GM20431 (cell line): ENCODE measurements around the gene P3H2.

Experiments used
- in situ Hi-C: fragments of 300-500 bp; cut with MseI, MboI; formaldehyde crosslinking; loops from one replicate; pipeline ENCODE4 v1.15.0; 2020; ENCODE audit warnings: low sequenced_read_pairs; ENCODE audit not compliant: unreplicated experiment

Gene P3H2

DNA sequence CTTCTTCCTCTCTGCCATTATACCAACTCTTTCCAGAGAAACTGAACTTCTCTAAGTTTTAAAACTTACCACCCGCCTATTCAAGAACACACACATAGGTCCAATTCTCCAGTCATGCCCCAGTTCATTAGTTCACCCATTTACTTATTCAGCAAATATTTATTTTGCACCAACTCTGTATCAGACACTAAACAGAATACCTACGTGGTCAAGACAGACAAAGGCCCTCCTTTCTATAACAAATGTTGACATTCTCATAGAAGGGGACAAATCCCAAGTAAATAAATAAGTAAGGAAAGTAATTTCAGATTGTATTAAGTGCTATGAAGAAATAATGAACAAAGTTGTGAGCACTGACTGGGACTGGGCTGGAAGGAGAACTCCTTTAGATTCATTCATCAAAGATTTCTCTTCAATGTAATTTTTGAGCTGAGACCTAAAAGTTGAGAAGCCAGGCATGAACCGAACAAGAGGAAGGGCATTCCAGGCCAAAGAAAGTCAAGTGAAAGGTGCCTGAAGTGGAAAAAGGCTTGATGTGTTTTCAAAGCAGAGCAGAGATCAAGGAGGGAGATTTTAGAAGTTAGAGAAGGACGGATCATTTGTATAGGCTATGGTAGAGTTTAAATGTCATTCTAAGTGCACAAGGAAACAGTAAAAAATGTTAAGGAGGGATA is 120.4 kb downstream of the P3H2 start:
- in situ Hi-C loops: no loop called here

DNA sequence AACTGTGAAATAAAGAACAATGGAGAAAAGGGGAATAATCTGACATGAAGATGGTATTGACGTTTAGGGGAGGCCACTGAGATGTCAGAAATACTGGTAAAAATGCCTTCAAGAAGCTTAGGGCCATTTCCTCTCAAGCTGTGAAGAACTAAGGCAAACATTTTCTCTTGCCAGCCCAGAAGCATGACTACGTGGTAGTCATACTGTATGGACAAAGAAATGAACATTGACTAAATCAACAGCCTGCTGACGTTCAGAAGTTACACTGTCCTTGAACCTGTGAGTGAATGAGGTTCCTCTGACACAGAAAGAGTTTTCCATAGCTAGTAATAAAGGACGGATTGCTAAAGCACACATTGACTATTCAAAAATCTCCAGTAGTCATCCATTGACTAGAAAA is 121.0 kb downstream of the P3H2 start:
- in situ Hi-C loops: no loop called here

DNA sequence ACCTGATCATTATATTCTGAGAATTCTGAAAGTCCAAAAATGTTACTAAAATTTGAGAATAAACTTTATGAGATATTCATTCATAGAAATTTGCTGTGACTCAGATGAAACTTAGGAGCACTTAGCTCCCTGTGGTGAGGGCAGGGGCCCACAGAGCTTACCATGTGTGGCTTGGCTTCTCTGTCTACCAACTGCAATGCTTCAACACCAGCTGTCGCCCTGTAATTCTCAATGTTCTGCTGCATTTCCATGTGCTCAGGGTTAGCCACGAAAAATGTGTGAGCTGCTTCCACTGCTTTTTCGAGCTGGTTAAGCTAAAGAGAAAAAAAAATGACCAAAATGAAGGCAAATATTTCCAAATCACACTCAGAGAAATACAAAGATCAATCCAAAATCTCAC is 125.6 kb downstream of the P3H2 start:
- in situ Hi-C loops: no loop called here

DNA sequence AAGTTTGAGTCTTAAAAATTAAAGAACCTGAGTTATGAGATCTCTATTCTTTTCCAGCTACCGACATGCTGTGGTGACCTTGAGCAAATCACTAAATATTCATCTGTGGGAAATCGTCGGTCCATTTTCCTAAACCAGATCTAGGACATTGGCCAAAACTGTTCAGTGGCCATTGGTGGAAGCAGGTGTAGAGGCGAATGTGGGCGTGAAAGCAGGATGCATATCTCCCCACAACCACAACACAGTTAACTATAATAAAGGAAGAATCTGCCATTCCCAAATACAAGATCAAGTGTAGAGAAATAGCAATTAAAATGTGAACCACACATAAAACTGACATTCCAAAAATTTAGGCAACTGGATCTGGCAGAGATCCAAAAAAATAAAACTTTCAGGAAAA is 129.9 kb downstream of the P3H2 start:
- in situ Hi-C loops: no loop called here

- in situ Hi-C loops: no loop called here
Observed at GRCh38 chr3:189988854-189989253, 131.8 kb downstream of the P3H2 start.

- in situ Hi-C loops: no loop called here
Observed at GRCh38 chr3:189988322-189988721, 132.4 kb downstream of the P3H2 start.

GRCh38 chr3:189985948-189986347 is 134.7 kb downstream of the P3H2 start:
- in situ Hi-C loops: no loop called here

- in situ Hi-C loops: no loop called here
Observed at GRCh38 chr3:189983612-189984011, 137.1 kb downstream of the P3H2 start.

GRCh38 chr3:189982321-189982945 is 138.3 kb downstream of the P3H2 start:
- in situ Hi-C loops: no loop called here

- in situ Hi-C loops: no loop called here
Observed at GRCh38 chr3:189981668-189982067, 139.0 kb downstream of the P3H2 start.

DNA sequence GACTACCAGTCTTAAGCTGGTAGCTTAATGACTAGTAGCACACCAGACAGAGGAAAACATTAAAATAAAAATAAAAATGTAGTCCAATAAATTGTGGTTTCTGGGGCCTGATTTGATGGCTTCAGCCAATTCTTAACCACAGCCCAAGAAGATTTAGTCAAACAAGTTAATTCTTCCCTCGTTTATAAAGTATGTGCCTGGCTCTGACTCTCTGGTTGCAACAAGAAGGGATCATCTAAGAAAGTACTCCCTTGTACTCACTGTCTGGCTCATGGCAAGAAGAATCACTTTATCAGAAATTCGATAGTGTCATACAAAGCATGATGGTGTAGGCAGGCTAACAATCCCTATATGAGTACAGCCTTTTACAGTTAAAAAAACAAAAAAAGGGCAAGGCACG is 141.9 kb downstream of the P3H2 start:
- in situ Hi-C loops: no loop called here

DNA sequence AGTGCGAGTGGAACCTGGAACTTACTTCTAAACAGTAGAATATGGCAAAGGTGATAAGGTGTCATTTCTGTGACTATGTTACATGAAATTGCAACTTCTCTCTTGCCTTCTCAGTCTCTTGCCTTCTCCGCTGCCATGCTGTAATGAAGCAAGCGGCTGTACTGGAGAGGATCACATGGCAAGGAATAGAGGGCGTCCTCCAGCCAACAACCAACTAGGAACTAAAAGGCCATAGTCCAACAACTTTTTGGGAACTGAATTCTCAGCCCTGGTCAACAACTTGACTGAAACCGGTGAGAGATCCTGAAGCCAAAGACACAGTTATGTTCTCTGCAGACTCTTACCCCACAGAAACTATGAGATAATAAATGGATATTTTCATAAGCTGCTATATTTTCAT is 143.5 kb downstream of the P3H2 start:
- in situ Hi-C loops: no loop called here

DNA sequence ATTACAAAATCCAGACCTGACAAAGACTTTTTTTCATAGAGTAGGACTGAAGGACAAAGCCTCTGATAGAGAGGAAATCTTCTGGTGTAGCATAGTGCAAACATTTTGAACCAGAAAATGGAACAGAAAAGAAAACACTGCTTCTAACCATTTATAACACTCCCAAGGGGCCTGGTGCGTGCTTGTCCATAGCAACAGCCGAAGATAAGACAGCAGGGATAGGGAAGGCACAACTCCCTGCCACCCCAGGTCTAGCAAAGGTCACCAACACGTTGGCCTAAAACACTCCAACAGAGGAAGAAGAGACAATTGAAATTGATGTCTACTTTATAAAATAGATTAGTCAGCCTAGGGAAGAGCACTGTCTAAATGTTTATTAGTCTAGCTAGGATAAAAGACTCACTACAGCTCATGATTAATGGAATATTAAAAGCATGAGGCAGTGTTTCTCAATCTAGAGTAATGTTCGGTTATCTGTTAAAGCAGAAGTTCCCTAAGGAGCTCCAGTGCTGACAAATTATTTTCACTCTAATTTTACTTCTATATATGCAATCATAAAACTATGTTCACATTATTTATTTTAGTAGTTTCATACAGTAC is 145.2 kb downstream of the P3H2 start:
- in situ Hi-C loops: no loop called here

DNA sequence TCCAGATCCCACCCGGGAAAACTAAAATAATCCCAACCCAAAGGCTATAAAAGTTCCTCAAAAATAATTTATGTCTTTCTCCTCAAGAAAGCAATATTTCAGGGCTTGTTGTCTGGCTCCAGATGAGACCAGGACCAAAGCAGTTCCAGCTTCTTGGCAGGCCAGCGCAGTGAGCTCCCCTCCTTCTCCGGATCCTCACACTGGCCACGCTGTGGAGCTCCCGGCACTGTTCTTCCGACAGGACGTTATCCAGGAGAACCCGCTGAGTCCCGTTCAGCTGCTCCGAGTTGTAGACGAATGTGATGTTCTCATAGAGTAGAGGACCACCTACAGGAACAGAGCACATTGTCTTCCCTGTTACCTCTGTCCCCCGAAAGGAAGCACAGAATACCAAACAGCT is 146.3 kb downstream of the P3H2 start:
- in situ Hi-C loops: loop anchor here (25.0 kb wide), 2 partner anchors 238 to 438 kb away; no protein-coding TSS in a partner anchor

DNA sequence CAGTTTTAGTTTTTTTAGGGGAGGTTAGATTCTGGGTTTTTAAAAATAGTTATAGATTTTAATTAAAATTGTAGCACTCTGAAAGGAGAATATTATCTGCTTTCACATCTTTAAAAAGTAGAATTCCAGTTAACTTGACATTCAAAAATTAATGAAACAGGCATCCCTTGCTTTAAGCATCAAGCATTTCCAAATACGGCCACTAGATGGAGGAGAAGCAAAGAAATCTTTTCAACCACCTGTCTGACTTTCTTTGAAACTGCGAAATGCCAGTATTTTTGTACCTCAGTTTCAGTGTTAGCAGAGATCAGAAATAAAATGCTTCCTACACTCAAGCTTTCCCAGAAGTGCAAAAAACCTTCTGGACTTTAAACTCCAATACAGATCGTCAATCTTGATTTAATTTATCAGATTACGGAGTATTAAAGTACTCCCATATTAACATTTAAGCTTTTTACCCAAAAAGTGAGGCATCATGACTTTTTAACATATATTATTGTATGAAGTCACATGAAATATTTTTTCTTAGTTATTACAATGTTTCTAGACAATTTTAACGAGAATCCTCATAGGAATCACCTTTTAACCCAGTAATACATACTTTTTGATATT is 153.3 kb downstream of the P3H2 start:
- in situ Hi-C loops: loop anchor here (25.0 kb wide), 2 partner anchors 245 to 445 kb away; no protein-coding TSS in a partner anchor

DNA sequence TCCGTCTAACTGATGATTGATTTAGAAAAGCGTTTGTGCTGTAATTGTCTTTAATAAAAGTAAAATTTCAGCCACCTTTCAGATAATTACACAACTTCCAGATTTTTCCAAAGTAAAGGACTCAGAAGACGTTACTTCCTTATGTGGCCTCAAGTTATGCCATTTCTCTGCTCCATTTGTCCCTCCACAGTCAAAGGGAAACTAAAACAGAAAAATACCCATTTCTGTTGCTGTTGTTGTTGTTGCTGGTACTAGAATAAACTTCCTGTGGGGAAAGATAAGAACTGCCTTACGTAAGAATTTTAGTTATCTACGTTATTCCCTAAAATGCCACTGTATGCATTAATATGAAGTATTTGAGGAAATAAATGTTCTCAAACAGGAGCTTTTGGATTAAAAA is 153.9 kb downstream of the P3H2 start:
- in situ Hi-C loops: loop anchor here (25.0 kb wide), 2 partner anchors 245 to 445 kb away; no protein-coding TSS in a partner anchor

- in situ Hi-C loops: loop anchor here (25.0 kb wide), 2 partner anchors 248 to 448 kb away; no protein-coding TSS in a partner anchor
Observed at GRCh38 chr3:189964623-189965332, 155.9 kb downstream of the P3H2 start.

DNA sequence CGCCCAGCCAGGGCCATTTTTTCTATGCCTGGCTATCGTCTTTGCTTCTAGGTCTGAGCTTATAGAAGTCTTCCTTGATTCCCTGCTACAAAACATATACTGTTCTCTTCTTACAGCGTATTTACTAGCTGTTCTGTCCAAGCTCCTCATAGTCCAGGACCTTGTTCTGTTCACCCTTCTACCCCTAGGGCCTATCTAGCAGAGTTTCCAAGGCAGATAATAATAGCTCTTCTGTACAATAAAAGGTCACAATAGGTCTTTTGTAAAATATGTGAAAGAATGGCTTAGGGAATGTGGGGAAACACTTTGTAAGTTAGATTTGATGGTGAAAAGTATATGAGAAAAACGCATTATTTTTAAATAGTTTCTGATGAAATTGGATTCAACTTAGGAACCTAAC is 158.2 kb downstream of the P3H2 start:
- in situ Hi-C loops: loop anchor here (25.0 kb wide), 2 partner anchors 250 to 450 kb away; no protein-coding TSS in a partner anchor

DNA sequence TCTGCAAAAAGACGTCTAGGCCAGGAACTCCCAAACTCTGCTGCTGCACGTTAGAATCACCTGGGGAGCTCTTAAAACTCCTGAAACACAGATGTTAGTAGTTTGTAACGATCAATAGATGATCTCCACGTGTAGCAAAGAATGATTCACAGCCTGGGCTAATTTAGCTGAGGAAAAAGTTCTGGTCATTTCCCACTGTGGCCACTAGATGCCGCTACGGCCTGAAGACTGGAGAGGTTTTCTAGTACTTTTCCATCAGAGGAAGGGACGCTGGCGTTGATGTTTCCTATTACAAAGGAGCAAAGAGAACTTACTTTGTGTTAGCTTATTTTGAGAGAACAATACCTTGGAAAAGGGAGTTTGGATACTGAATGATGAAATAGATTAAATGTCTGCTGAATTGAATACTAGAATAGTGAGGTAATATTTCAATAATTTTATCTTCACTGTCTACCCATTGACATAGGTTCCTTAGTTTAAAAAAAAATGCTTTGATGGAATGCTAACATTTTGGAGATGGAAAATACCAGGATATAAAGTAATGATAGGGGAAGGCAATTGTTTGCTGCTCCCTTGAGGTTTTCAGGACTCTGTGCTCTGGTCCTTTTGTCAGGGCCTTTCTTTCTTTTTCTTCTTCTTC is 159.1 kb downstream of the P3H2 start:
- in situ Hi-C loops: loop anchor here (25.0 kb wide), 2 partner anchors 251 to 451 kb away; no protein-coding TSS in a partner anchor

- in situ Hi-C loops: loop anchor here (25.0 kb wide), 2 partner anchors 251 to 451 kb away; no protein-coding TSS in a partner anchor
Observed at GRCh38 chr3:189961086-189961485, 159.6 kb downstream of the P3H2 start.
